Measurements from ENCODE around the gene IFT20.

DNA sequence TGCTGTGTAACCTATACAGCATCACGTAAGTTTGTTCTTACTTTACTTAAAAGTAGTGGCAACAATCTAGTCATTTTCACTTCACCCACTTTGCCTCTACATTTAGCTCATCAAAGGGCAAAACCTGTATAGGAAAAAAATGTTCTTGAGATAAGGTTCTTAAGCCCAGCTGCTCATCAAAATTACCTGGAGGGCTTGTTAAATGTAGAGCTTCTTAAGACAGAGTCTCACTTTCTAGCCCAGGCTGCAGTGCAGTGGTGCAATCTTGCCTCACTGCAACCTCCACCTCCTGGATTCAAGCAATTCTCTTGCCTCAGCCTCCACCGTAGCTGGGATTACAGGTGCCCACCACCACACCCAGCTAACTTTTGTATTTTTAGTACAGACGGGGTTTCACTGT lies 54.4 kb downstream of the IFT20 start:
- TF ChIP-seq, protein P1, sequence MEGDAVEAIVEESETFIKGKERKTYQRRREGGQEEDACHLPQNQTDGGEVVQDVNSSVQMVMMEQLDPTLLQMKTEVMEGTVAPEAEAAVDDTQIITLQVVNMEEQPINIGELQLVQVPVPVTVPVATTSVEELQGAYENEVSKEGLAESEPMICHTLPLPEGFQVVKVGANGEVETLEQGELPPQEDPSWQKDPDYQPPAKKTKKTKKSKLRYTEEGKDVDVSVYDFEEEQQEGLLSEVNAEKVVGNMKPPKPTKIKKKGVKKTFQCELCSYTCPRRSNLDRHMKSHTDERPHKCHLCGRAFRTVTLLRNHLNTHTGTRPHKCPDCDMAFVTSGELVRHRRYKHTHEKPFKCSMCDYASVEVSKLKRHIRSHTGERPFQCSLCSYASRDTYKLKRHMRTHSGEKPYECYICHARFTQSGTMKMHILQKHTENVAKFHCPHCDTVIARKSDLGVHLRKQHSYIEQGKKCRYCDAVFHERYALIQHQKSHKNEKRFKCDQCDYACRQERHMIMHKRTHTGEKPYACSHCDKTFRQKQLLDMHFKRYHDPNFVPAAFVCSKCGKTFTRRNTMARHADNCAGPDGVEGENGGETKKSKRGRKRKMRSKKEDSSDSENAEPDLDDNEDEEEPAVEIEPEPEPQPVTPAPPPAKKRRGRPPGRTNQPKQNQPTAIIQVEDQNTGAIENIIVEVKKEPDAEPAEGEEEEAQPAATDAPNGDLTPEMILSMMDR (IDR thresholded peaks at IDR 0.05) = no peak
- TF ChIP-seq POLR2A (IDR thresholded peaks at IDR 0.05) (no peak), POLR2AphosphoS5 (IDR thresholded peaks at IDR 0.05) (no peak)

Measured in prostate gland (tissue), 2 donors.